Activated CD8-positive, alpha-beta T cell treated with anti-CD3 and anti-CD28 coated beads for 36 hours (primary cell): ENCODE data around the gene LGR4. TPM values are rescaled to one million over a fixed set of nuclear protein-coding genes. Genes with fewer than 3 reads are reported as not detected.

Experiments
- ATAC-seq: fragments of 200-7000 bp; cut with Tn5 transposase; one replicate; pipeline ENCODE4 v1.10.0; 2021; ENCODE audit warnings: mild to moderate bottlenecking, moderate library complexity
- CTCF ChIA-PET: fragments of 350-600 bp; sonication (Branson Sonifier 250); formaldehyde crosslinking; loops from one replicate; lab custom pipeline; 2021; ENCODE audit warnings: antibody characterized with exemption; lab: Charles Lee
- POLR2A ChIA-PET: fragments of 350-600 bp; sonication (Branson Sonifier 250); formaldehyde crosslinking; loops from one replicate; lab custom pipeline; 2021; ENCODE audit warnings: antibody characterized with exemption; lab: Charles Lee
- DNase-seq: peaks from one replicate; pipeline ENCODE4 v3.0.0-alpha.2; 2020
- H3K27ac Mint-ChIP-seq: one replicate; pipeline ENCODE4 v1.8.0; 2021; ENCODE audit warnings: mild to moderate bottlenecking, mixed read lengths
- H3K27me3 Mint-ChIP-seq: one replicate; pipeline ENCODE4 v1.8.0; 2021; ENCODE audit warnings: mixed read lengths
- H3K36me3 Mint-ChIP-seq: one replicate; pipeline ENCODE4 v1.8.0; 2021; ENCODE audit warnings: low read depth, mixed read lengths
- H3K4me1 Mint-ChIP-seq: one replicate; pipeline ENCODE4 v1.8.0; 2021; ENCODE audit warnings: low read depth, mixed read lengths
- H3K4me3 Mint-ChIP-seq: one replicate; pipeline ENCODE4 v1.8.0; 2021; ENCODE audit warnings: mild to moderate bottlenecking, moderate library complexity, mixed read lengths
- H3K9me3 Mint-ChIP-seq: one replicate; pipeline ENCODE4 v1.8.0; 2021; ENCODE audit warnings: mixed read lengths
- CTCF ChIP-seq: fragments of 200-600 bp; IDR thresholded peaks from one replicate; pipeline ENCODE4 v1.8.0; 2022; ENCODE audit warnings: antibody characterized with exemption, mild to moderate bottlenecking
- intact Hi-C: fragments of 100-400 bp; cut with micrococcal nuclease; formaldehyde crosslinking; loops from one replicate; pipeline ENCODE4 v1.10.0; 2022
- total RNA-seq, 2 experiments: library from RNA; stranded (reverse); gene quantifications; one replicate each; pipeline ENCODE4 v1.2.3, GENCODE V29; 2021

The LGR4 gene
- total RNA-seq, 2 experiments from 2014 or later, result 0.09 TPM; not detected in 1

GRCh38 chr11:27358296-27358695 is 114.3 kb downstream of the LGR4 start:
- POLR2A ChIA-PET, result no interaction called here
- H3K4me3 Mint-ChIP-seq, result no peak overlapping the region
- no peak for DNase-seq
- ATAC-seq, result no peak
- CTCF ChIA-PET, result interaction anchor here (0.9 kb wide), 1 partner anchor 127 kb away, joined by 3 read pairs; no protein-coding TSS in a partner anchor
- H3K27me3 Mint-ChIP-seq, result no peaks in the 10 kb centered on the region
- intact Hi-C loops, result no loop called here
- H3K9me3 Mint-ChIP-seq, result no peaks in the 10 kb centered on the region
- H3K27ac Mint-ChIP-seq, result no peak overlapping the region
- TF ChIP-seq CTCF, result no peak
- peaks cover 27% of the 10 kb centered on the region for H3K4me1 Mint-ChIP-seq
- peaks cover 3% of the 10 kb centered on the region for H3K36me3 Mint-ChIP-seq

- Mint-ChIP-seq H3K36me3 (peaks cover 3% of the 10 kb centered on the region), H3K4me3 (no peak overlapping the region), H3K27me3 (no peaks in the 10 kb centered on the region), H3K9me3 (no peaks in the 10 kb centered on the region), H3K27ac (no peak overlapping the region), H3K4me1 (peaks cover 26% of the 10 kb centered on the region)
- ChIA-PET CTCF (no interaction called here), POLR2A (interaction anchor here (0.5 kb wide), 1 partner anchor 60 kb away, joined by 3 read pairs; no protein-coding TSS in a partner anchor)
- no peak for TF ChIP-seq CTCF
- ATAC-seq (no peak), DNase-seq (no peak)
- intact Hi-C loops, result no loop called here
Observed at GRCh38 chr11:27357250-27357649, 115.3 kb downstream of the LGR4 start.

GRCh38 chr11:27356624-27357222 is 115.9 kb downstream of the LGR4 start:
- ATAC-seq (no peak), DNase-seq (no peak)
- Mint-ChIP-seq H3K27ac (no peak overlapping the region), H3K36me3 (peaks cover 3% of the 10 kb centered on the region), H3K27me3 (no peaks in the 10 kb centered on the region), H3K4me3 (no peak overlapping the region), H3K4me1 (peaks cover 20% of the 10 kb centered on the region), H3K9me3 (no peaks in the 10 kb centered on the region)
- CTCF ChIA-PET, result no interaction called here
- TF ChIP-seq CTCF, result no peak
- POLR2A ChIA-PET, result interaction anchor here (0.5 kb wide), 1 partner anchor 59 kb away, joined by 3 read pairs; no protein-coding TSS in a partner anchor
- intact Hi-C loops, result no loop called here

GRCh38 chr11:27355575-27356104 is 117.0 kb downstream of the LGR4 start:
- ATAC-seq (no peak), DNase-seq (no peak)
- Mint-ChIP-seq H3K27me3 (no peaks in the 10 kb centered on the region), H3K27ac (no peak overlapping the region), H3K4me3 (no peak overlapping the region), H3K36me3 (peaks cover 3% of the 10 kb centered on the region), H3K9me3 (no peaks in the 10 kb centered on the region), H3K4me1 (peaks cover 12% of the 10 kb centered on the region)
- intact Hi-C loops, result no loop called here
- ChIA-PET CTCF (interaction anchor here (1.0 kb wide), 1 partner anchor 68 kb away, joined by 3 read pairs; no protein-coding TSS in a partner anchor), POLR2A (no interaction called here)
- no peak for TF ChIP-seq CTCF

GRCh38 chr11:27354359-27354965 is 118.1 kb downstream of the LGR4 start:
- H3K36me3 Mint-ChIP-seq, result peaks cover 7% of the 10 kb centered on the region
- TF ChIP-seq CTCF, result no peak
- ChIA-PET POLR2A (no interaction called here), CTCF (no interaction called here)
- ATAC-seq, result no peak
- H3K27ac Mint-ChIP-seq, result no peak overlapping the region
- peaks cover 7% of the 10 kb centered on the region for H3K4me1 Mint-ChIP-seq
- H3K4me3 Mint-ChIP-seq, result no peak overlapping the region
- H3K9me3 Mint-ChIP-seq, result no peaks in the 10 kb centered on the region
- no peak for DNase-seq
- intact Hi-C loops, result no loop called here
- H3K27me3 Mint-ChIP-seq, result no peaks in the 10 kb centered on the region
